GM18498 (cell line): ENCODE data around the gene ARHGEF17.

Experiments
- ATAC-seq: cut with Tn5 transposase; IDR thresholded peaks from one replicate; pipeline ENCODE4 v1.9.1; 2021; ENCODE audit warnings: mild to moderate bottlenecking, moderate library complexity; ENCODE audit not compliant: unreplicated experiment

ARHGEF17 gene

DNA sequence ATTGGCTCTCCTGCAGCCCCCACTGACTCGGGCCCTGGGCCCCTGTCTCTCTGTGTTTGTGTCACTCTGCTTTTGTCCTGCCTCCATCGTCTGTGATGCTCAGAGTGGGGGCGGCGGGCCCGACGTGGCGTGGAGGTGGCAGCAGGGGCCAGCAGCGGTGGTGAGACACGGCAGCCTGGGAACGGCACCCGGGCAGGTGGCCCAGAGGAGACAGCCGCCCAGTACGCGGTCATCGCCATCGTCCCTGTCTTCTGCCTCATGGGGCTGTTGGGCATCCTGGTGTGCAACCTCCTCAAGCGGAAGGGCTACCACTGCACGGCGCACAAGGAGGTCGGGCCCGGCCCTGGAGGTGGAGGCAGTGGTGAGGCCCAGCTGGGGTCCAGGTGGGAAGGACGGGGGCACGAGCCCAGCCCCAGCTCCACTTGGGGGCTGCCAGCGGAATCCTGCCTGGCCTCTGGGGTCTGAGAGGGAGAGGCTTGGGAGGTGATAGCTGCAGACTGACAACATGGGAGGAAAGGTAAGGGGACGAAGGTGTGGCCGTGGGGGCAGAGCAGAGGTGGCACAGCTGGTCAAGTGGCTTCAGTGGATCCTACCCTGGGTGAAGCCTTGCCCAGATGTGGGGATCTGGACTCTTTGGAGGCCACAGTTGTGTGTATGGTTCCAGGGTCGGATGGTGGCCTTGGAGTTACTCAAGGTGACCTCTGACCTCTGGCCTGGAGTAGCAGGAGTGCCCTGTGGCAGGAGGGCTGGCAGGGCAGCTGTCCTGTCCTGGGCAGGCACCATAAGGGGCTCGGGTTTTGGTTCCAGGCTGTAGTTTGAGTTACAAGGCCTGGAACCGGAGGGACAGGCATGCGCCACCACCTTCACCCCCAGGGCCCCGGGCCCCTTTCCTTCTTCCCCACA lies 84.3 kb downstream of the ARHGEF17 start:
- ATAC-seq: no peak

DNA sequence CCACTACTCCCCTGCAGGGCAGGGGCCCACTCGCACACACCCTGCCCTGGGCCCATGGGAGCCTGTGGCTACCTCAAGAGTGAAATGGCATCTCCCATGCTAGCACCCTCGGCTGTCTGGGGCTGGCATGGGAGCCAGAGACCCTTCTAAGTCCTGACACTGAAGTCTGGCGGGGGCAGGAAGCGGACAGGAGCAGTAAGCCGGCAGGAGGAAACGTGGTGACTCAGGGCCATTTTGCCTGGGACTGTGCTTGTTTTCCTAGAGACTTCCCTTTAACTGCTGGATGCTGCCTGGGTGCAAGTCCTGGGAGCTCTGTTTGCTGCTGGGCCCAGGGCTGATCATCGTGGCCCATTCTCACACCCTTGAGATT lies 84.9 kb downstream of the ARHGEF17 start:
- ATAC-seq: no peak

DNA sequence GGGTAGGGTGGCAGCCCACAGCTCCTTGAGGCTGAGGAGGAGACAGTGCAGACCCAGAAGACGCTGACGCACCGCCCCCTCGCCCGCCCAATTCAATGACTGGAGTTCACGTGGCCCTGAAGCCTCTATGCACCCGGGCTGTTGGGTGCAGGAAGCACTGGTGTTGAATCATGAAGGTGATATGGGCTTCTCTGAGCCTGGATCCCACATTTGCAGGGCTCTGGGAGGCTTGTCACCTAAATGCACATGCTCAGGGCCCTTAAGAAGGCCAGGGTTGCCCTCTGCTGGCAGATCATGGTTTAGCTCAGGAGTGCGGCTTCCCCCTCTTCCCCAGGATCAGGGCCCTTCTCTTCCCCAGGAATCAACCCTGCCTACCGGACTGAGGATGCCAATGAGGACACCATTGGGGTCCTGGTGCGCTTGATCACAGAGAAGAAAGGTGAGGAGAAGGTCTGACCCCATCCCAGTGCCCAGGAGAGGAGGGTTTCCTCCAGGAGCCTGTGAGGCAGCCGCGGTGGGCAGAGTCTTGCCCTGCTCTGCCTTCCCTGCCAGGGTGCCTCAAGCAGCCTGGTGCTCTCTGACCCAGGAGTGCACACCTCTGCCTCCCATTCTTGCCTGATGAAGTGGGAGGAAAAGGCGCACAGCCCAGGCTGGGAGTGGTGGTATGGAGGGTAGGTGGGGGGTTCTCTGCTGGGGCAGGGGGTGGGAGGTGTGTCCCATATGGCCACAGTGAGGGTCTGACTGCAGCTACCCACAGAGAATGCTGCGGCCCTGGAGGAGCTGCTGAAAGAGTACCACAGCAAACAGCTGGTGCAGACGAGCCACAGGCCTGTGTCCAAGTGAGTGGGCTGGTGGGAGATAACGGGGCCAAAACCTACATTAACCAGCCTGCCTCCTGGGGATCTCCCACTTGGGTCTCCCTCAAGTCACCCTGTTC lies 85.7 kb downstream of the ARHGEF17 start:
- ATAC-seq: no peak

DNA sequence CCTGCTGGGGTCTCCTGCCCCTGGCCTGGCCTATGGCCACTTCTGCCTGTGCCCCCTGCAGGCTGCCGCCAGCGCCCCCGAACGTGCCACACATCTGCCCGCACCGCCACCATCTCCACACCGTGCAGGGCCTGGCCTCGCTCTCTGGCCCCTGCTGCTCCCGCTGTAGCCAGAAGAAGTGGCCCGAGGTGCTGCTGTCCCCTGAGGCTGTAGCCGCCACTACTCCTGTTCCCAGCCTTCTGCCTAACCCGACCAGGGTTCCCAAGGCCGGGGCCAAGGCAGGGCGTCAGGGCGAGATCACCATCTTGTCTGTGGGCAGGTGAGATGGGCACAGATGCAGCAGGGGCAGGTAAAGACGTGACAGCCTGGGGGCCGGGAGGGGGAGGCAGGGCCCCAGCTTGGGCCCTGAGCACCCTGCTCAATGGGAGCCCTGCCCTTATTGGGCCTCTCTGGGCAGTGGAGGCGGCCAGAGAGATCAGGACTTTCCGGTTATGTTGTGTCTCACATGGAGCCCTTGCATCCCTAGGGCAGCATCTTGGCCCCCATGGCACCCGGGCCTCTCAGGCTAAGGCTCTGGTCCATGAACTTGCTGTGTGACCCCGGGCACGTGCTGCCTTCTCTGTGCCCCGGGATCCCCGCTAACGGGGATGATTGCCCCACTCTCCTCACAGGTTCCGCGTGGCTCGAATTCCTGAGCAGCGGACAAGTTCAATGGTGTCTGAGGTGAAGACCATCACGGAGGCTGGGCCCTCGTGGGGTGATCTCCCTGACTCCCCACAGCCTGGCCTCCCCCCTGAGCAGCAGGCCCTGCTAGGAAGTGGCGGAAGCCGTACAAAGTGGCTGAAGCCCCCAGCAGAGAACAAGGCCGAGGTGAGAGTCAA lies 86.6 kb downstream of the ARHGEF17 start:
- ATAC-seq: no peak

DNA sequence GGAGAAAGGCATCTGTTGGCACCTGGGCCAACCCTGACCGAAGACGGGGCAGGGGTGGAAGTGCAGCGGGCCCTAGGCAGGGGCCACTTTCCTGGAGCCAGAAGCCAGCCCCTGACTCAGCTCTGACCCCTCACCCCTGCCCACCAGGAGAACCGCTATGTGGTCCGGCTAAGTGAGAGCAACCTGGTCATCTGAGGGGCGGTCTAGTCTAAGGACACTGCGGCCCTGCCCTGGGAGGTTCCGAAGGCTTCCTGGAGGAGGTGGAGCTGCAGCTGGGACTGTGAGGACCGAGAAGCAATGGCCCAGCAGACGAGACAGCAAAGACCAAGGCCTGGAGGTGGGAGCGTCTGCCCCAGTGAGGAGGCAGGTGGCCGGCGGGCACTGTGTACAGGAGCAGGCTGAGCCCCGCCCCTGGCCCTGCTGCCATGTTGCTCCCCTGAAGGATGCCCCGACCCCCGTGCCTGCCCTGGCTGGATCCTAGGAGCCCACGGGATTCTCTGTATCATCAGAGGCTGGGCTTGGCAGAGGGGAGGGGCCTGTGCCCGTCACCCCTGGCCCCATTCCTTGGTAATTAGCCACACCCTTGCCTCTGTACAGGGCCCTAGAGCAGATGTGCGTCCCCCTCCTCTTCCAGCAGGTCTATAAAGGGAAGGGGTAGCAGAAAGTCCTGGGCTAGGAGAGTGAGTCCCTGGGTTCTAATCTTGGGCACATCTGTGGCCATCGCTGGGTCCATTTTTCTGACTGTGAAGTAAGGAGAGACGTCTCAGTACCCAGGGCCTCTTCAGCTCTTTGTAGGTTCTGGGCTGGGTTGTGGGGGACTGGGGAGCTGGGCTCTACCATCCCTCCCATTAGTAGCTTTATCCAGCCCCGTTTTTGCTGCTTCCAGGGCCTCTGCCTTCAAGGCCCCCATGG lies 87.5 kb downstream of the ARHGEF17 start:
- ATAC-seq: no peak

DNA sequence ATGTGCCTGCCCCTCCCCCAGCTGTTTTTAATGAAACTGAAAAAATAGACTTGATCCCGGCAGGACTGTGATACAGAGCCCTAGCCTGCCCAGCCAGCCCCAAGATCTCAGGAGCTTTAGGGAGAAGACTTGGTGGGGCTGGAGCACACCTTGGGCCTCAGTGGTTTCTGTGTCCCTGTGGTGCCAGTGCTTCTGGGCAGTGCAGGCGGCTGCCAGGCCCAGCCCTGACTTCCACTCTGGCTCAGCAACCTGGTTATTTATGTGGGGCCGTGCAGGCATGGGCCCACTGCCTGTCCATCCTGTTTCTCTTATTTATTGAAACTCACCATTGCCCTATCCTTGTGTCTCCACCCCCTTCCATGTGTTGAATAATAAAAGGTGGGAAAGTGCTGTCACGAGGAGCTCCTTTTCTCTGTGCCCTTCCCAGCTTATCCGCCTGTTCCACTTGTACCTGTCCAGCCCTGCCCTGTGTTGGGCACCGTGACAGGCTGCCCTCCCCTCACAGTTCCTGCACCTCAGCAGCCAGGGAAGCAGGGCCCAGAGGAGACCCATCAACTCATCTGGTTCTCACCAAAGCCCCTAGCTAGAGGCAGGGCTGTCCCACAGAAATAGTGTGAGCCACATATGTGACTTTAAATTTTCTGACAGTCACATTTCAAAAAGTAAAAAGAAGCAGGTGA lies 88.3 kb downstream of the ARHGEF17 start:
- no peak for ATAC-seq

DNA sequence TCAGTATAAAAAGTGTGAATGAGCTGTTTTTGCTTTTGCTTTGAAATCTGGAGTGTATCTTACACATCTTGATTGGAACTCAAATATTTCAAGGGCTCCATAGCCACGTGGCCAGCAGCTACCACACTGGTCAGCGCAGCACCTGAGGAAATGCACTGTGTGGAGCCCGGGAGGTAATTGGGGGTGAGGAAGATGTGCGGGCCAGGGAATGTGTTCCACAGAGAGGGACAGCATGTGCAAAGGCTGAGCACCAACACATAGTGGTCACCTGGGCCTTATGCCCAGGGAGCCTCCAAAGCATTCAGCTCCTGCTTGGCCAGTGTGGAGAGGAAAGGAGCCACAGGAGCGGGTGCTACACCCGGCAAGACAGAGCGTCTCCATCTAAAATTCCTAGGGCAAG lies 88.9 kb downstream of the ARHGEF17 start:
- ATAC-seq: no peak

DNA sequence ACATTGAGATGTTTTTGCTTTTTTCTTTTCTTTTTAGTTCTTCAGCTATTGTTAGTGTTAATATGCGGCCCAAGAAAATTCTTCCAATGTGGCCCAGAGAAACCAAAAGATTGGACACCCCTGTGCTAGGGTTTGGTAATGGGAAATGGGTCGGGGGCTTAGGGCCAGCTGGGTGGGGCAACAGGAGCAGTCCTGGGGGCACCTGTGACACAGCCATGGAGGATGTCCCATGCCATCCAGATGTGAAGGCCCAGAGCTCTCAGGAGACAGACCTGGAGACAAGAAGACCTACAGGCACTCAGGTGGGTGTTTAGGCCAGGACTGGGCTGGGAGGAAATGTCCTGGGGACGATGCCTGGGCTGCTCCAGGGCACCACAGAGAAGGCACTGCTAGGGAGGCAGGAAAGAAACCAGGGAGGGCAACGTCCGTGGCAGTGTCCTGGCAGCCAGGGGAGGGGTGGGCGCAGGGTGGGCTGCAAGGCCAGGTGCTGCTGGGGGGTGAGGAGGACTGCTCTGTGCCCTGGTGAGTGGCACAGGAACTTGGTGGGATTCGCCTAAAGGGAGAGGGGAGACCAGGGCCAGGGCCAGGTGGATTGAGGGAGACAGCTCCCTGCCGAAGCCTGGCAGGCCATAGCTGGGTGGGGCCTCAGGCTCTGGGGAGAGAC lies 89.5 kb downstream of the ARHGEF17 start:
- no peak for ATAC-seq

DNA sequence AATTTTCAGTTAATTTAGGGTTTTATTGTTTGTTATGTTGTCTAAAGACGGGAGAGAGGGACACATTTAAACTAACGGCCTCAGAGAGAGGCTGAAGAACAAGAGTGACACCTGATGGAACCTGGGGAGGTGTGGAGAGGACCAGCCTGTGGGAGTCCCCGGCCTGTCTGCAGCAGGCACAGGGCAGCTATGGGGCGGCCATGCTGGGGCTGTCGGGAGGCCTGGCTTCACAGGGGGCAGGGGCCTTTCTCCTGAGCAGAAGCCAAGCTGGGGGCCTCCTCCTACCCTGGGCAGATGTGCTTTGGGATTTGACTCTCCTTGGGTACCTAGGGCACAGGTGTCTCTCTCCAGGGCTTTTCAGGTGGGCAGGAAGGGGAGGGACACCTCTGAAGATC lies 90.1 kb downstream of the ARHGEF17 start:
- ATAC-seq: no peak

DNA sequence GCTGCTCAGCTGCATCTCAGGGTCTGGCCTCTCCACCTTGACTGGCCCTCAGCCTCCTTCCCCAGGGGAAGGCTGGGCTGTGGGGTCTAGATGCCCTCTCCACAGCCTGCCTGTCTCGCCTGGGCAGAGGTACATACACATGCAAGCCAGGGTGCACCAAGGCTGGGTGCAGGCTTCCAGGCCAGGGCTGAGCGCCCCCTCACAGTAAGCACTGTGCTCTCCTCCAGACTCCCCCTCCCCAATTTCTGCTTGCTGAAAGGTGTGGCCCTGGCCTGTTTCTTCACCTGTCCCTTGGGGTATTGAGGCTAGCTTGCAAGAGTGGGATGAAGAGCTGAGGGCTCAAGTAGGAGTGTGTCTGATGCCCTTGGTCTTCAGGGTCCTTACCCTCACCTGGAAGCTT lies 90.6 kb downstream of the ARHGEF17 start:
- no peak for ATAC-seq

DNA sequence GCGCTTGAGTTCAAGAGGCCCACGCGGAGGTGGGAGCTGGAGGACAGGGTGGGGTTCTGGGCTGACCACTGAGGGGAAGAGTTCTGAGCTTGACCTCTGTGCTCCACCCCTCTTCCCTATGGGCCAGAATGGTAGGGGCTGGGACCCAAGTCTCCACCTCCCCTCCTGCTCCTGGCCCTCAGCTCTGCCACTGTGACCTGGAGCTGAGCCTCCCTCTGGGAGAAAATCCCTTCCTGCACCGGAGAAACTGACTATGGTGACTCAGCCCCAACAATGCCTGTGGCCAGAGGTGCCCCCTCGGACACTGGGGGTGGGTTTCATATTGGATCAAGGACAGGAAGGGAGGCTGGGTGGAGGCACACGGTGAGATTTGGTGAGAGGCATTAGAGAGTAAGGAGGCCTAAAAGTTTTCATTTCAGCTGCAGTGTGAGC lies 91.1 kb downstream of the ARHGEF17 start:
- no peak for ATAC-seq

DNA sequence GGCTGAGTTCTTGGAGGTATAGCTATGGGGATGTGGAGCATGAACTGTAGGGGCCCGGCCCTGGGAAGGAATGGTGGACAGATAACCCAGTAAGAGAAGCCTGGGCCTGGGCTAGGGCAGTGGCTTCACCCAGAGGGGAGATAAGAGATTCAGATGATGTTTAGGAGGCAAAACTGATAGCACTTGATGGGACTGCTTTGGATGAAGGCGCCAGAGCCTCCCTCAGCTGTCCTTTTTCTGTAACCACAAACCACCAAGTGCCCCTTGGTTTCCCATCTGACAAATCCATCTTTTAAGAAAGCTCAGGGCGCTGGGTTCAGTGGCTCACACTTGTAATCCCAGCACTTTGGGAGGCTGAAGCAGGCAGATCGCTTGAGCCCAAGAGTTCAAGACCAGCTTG lies 91.6 kb downstream of the ARHGEF17 start:
- no peak for ATAC-seq

DNA sequence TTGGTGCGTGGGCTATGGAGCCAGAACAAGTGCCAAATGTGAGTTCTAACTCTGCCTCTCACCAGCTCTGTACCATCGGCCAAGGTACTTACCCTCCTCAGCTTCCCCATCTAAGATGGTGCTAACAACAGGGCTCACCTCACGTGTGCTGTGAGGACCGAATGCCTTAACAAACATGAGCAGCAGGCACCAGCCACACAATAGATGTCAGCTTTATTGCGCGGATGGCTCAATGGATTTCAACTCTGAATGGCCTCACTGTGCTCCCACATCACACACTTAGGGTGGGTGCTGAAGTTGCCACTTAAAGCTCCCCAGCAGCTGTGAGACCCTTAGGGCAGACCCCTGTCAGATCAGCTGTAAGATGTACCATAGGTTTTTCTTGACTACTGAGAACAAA lies 92.2 kb downstream of the ARHGEF17 start:
- no peak for ATAC-seq

DNA sequence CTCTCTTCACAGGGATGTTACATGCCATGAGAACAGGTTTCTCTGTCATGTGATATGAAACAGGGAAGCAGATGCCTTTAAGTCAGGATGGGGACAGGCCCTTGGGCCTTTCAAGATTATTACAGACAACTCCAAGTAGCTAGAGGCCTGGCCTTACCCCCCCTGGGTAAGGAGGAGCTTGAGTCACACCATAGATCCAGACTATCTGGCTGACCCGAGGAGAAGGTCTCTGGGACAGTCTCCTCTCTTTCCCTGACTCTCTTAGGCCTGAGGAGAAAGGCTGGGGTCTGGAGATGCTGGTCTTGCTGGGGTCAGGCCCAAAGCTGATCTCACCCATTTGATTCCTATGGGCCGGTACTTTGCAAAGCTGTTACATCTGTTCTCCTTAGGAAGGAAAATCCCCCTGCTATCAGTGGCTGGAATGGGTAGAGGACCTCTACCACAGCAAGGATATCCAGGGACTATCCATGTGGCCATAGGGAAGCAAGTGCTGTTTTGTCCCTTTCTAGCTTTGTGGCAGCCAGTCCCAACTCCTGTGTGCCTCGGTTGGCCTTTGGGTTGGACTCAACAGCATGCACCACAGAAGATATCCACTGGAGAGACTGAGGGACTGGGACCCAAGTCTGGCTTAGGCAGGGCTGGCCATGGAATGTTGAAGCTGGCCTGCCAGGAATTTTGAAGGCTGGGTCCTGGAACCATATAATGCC lies 93.3 kb downstream of the ARHGEF17 start:
- no peak for ATAC-seq

DNA sequence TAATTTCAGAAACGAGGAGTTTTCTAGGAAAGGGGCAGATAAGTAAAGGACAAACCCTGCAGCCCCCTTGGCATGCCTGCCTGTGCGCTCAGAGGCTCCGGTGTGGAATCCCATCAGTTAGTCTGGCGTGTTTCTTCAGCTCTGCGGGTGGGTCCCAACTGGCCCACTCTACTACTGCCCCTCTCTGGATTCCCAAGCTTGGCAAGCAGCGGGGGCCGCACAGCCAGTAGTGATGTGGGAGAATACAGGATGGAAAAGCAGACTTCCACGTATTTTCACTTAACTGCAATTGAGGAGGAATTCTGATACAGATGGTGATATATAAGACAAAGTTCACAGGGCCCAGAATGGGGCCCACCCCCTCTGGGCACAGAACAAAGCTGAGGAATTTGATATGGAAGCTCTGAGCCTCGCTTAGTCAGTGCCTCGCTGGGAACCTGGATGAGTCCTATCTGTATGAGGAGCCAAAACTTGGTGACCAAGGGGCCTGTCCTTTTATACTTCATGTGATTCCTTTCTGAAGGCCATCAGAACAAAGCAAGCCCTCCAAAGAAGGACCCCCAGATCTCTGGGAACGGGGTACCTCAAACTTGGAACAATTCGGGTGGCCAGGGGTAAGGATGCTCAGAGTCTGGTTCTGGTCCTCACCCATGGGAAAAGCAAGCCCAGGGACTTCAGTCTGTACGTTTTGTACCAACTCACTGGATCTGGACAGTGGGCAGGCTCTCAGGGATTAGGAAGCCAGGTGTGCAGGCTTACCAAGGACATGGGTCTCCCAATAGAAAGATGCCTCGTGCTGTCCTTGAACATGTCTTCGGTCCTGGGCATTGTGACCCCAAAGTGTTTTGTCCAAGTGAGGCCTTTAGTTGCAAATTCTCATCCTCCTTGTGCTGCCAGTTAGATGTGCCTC lies 94.1 kb downstream of the ARHGEF17 start:
- no peak for ATAC-seq

DNA sequence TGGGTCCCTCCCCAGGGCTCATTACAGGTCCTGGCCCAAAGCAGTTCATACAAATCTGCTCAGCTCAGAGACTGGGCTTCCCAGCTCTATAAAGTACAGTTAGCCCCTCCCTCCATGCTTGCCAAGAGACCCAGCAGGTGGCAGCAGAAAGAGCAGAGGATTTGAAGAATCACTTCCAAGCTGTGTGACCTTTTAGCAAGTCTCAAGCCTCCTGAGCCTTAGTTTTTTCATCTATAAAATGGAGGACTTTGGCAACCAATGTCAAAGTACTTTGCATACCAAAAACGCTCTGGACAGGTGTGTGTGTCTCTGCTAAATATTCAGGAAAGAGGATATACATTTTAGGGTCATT lies 94.7 kb downstream of the ARHGEF17 start:
- no peak for ATAC-seq

DNA sequence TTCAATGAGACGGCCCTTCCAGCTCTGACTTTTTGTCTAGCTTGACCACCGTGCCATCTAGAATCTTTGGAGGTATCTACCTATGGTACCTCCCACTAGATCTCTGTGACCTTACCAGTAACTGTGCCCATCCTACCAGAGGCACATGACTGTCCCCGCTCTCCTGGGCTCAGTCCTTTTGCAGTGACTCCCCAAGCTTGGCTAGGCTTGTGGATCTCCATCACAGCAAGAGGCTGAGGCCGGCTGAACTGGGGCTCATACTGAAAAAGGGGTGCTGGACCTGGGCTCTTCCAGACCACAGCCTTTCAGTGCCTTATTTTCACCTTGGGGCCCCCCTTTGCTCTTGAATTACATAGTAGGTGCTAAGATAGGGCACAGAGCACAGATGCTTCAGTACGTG lies 95.5 kb downstream of the ARHGEF17 start:
- ATAC-seq: no peak
